NCI-H748 treated with DMSO at 0.1 percent for 48 hours (cell line): ENCODE results near the gene ACD.

ENCODE experiments used
- DNase-seq: peaks from one replicate; lab custom pipeline; 2025; lab: John Stamatoyannopoulos, UW

ACD gene

GRCh38 chr16:67675999-67676398, 15.9 kb upstream of the ACD start:
- DNase-seq, result no peak

GRCh38 chr16:67675579-67675935, 15.5 kb upstream of the ACD start:
- no peak for DNase-seq

DNA sequence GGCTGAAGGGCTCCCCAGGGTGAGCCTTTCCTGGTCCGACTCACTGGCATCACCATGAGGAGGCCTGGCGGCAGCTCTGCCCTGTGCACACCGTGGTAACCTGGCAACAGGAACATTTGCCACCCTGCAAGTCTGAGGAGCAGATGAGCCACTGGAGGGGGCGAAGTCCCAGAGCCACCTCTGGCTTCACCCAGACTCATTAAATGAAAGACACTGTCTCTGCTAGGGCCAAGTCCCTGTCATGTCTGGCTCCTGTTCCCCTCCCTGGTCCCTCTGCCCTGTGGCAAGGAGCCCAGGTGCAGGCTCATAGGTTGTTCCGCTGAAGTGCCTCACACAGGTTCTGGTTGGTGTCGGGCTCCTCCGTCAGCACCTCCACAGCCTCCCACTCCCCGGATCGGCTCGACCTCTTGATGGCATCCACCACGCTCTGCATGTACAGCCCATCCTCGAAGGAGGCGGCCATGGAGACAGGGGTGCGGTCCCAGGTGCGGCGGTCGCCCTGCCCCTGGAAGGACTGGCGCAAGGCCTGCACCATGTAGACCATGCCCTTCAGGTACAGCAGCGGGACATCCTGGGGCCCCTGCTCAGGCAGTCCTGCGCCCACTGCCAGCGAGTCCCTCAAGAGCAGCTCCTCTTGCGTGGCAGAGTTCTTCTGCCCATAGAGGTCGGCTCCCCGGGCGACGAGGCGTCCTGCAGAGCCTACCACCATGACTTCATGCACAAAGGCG, 15.0 kb upstream of the ACD start:
- DNase-seq, result no peak

- no peak for DNase-seq
These were observed 13.9 kb upstream of the ACD start for GRCh38 chr16:67673712-67674580.

GRCh38 chr16:67672739-67673662, 12.9 kb upstream of the ACD start:
- no peak for DNase-seq

- no peak for DNase-seq
These were observed 12.2 kb upstream of the ACD start for GRCh38 chr16:67672306-67672705.

DNA sequence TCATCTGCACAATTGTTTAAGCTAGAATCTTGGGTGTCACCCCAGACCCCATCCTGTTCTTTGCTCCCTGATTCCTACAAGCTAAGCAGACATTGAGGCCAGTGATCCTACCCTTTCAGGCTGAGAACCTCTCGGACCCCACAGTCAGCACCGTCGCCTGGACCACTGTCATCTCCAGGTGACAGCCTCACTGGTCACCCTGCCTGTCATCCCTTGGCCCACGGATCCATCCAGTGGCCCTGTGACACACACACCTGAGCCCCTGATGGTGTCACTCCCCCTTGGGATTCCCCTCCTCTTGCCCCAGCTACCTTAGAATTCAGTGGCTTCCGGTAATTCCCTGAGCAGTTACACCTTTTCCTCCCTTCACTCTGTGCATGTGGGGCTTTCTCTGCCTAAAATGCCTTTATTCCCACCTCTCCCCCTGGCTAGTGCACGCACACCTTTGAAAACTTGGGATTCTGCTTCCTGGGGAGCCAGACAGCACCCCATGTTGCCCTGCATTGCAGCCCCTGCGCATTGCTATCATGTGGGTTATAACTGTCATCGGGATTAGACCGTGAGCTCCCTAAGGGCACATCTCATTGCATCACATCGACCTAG, 9.5 kb upstream of the ACD start:
- DNase-seq, result no peak

DNA sequence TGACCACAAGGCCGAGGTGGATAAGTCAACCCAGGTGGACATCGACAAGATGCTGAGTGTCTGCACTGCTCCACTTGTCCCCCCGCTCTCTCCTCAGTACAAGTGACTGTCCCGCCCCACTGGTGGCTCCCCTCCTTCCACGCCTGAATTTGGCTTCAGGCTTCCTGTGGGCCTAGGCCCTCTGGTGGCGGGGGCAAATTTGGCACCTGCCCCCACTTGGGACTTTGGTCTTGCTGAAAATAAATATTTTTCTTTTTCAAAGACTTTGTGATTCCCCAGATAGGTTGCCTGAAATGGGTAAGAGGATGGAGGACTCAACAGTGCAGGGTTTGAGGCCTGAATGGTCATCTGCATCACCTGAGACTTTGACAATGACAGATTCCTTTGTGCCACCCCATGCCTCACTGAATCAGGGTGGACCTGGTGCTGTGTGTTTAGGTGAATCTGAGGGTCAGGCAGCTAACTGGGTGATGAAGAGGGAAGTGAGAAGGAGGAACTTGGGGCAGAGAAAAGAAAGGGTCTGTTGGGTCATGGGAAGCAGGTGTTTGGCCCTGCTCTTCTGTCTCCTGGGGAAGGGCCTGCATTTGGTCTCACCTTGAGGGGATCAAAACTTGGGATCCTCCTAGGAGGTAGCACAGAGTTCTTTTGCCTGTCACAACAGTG, 8.6 kb upstream of the ACD start:
- DNase-seq, result no peak

DNA sequence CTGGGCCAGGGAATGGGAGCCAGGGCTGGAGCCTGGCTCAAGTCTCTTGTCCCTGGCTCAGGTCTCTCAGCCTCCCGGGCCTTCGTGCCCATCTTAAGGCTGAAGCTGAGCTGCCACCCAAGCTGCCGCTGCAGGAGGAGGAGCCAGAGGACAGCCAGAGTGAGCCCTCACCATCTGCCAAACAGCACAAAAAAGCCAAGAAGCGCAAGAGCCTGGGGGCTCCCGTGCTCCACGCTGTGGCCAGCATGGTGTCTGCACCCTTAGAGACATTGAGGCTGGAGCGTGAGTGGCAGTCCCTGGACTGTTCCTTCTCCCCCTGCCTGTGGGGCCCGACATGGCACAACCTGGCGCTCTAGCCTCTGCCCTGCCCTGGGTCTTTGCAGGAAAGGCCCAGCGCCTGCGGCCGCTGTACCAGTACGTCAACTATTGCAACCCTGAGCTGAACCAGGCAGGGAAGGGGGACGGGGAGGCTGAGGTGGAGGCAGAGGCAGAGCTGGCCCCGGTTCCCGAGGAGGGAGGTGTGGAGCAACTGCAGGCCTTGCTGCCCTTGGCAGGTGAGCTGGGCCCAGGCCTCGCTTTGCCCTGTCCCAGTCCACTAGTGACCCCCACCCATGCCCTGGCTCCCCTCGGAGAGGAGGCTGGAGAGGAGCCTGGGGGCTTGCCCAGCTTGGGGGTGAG, 7.9 kb upstream of the ACD start:
- peak; percentile 28 for DNase-seq

- DNase-seq, result no peak
These were observed 7.4 kb upstream of the ACD start for GRCh38 chr16:67667453-67667816.

- peak; percentile 52 for DNase-seq
These were observed 6.7 kb upstream of the ACD start, which contains the start of the genes C16orf86 and ENKD1 for GRCh38 chr16:67666559-67667452. Gene C16orf86 (plus strand): TSS chr16:67666814. CDS start chr16:67666971, 157 bp downstream. Gene ENKD1 (minus strand): TSS chr16:67666750. CDS start chr16:67666442, 308 bp downstream.

GRCh38 chr16:67666032-67666551, 6.0 kb upstream of the ACD start:
- DNase-seq, result no peak

DNA sequence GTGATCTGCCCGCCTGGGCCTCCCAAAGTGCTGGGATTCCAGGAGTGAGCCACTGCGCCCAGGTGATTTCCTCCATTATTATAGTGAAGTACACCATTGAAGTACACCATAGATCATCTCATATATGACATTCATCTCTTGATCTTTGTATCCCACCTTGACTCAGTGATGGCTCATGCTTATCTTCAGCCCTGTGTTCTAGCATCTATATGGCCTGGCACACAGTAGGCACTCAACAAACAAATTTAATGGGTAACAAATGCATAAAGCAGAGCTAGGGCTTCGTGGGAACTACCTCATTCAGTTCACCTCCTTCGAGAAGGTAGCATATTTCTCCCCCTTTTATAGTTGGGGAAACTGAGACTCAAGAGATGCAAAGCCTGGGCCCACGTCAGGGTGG, 5.5 kb upstream of the ACD start:
- no peak for DNase-seq

GRCh38 chr16:67664871-67665270, 4.8 kb upstream of the ACD start:
- DNase-seq, result no peak

- no peak for DNase-seq
These were observed 4.2 kb upstream of the ACD start for GRCh38 chr16:67664258-67664657.

DNA sequence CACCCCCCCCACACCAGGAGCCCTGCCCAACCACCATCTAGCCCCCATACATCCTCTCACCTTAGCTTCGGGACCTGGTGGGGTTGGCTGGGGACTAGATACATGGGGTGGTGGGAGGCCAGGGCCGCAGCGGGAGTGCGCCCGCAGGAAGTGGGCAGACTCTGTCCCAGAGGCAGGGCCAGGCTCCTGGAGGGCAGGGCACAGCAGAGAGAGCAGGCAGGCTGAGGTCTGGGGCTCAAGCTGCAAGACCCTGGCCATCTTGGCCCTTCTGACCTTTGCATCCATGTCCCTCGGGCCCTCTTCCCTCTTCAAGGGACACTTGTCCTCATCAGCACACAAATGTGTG, 3.8 kb upstream of the ACD start:
- DNase-seq, result no peak

DNA sequence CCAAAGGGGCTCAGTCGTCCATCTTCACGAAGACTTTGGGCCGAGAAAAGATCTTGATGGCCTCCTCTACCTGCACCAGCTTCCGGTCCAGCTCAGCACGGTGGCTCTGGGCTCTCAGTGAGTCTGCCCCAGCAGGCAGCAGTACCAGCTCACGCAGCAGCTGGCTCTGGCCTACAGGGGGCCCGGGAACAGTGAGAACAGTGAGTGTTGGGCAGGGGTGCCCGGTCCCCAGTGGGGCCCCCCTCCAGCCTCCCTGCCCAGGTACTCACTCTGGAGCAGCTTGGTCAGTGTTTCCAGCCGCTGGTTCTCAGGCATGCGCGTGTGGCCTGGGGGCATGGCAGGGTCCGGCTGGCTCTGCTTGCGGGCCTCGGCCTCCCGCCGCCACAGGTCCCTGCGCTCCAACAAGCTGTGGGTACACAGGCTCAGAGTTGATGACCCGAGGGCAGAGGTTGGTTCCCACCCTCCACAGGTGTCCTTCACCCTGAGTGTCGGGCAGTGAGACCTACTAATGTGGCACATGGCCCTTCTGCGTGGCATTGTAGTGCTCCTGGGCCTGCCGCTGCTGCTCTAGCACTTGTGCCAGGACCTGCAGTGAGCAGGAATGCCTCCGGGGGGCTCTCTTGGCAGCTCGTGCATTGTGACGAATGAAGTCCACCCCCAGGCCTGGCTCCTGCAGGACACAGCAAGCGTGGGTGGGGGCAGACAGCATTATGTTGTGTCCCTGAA, 3.3 kb upstream of the ACD start:
- no peak for DNase-seq

- no peak for DNase-seq
These were observed 2.6 kb upstream of the ACD start for GRCh38 chr16:67662653-67663010.
